ENCODE data around the gene HAO2. TPM values are rescaled to one million over a fixed set of nuclear protein-coding genes. Genes with fewer than 3 reads are reported as not detected.

HAO2 gene
- total and polyA plus RNA-seq, 2 donors (not counting 3 experiments of a cell fraction or from before 2014, with no cell fraction given): not detected

DNA sequence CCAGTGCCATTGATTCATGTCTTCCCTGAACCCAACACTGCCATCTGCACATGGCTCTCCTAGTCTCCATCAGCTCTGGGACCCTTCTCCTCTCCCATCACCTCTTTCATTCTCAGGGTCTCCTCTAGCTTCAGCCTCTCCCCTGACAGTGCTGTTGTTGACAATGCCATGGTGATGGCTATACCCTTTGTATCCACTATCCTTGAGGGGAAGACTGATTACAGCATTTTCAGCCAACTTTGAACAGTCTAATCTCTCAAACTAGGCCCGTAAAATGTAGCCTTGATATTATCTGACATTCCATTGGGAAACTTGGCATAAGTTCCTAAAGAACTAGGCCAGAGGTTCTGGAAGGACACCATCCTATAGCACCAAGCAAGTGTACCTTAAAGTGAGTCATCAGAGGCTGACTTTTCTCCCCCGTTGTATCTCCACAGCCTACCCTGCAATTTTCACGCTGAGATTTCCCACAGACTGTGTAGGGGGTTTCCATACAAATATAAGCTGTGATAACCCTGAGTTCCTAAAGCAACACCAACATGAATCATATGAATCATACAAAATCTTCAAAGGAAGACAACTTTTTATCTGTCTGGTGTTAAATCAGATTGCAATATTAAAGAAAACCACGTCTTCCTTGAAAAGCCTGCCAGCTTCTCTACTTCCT is 5.8 kb downstream of the HAO2 start:
- Histone ChIP-seq H3K4me1 (ENCODE audit: control insufficient read depth, extremely low read depth, insufficient read depth, low read length) (no peaks in the 10 kb centered on the region), H3K9me1 (replicated peaks; ENCODE audit: control insufficient read depth, extremely low read depth, insufficient read depth, low read length) (no peaks in the 10 kb centered on the region), H4K20me1 (replicated peaks; ENCODE audit: control insufficient read depth, extremely low read depth, insufficient read depth, low read length) (no peaks in the 10 kb centered on the region), H3K9ac (replicated peaks; ENCODE audit: extremely low read depth, insufficient read depth, low read length) (no peak overlapping the region), H3K4me3 (replicated peaks in 1 of 3; ENCODE audit: insufficient read depth in 1 of 3, low read depth in 1 of 3, low read length in 3 of 3) (no peak overlapping the region), H3K4me2 (ENCODE audit: insufficient read depth, low read length) (no peak overlapping the region), H3K9me3 (replicated peaks; ENCODE audit: control insufficient read depth, insufficient read depth, low read length) (no peaks in the 10 kb centered on the region), H2AFZ (ENCODE audit: low read depth, low read length) (no peak overlapping the region), H3K36me3 (ENCODE audit: control insufficient read depth in 2 of 2, extremely low read depth in 1 of 2, insufficient read depth in 2 of 2, low read length in 2 of 2) (no peaks in the 10 kb centered on the region), H3K27me3 (ENCODE audit: control insufficient read depth in 2 of 2, insufficient read depth in 2 of 2, low read length in 2 of 2) (peaks cover 3% of the 10 kb centered on the region in 2 experiments), H3K27ac (ENCODE audit: insufficient read depth, low read depth, low read length) (no peak overlapping the region), H3K79me2 (ENCODE audit: control insufficient read depth, insufficient read depth, low read length) (no peaks in the 10 kb centered on the region)
- ChIA-PET CTCF (interaction anchor here (1.8 kb wide), 1 partner anchor 99 kb away, joined by 6 read pairs; no protein-coding TSS in a partner anchor), POLR2A (no interaction called here)
- DNase-seq (ENCODE audit: low read depth, low spot score) (no peak), FAIRE-seq (no peak)
- TF ChIP-seq POLR2A (IDR thresholded peaks at IDR 0.05; ENCODE audit: low read depth, low read length): no peak
- no peak for TF ChIP-seq MYC (IDR thresholded peaks at IDR 0.05; ENCODE audit: low read depth, low read length)
- TF ChIP-seq GATA2 (IDR thresholded peaks at IDR 0.05; ENCODE audit: insufficient read depth, insufficient read length, low read depth, low read length): no peak
- no peak for TF ChIP-seq POLR2AphosphoS5 (IDR thresholded peaks at IDR 0.05; ENCODE audit: insufficient read depth, low read depth, low read length)
- no peak for TF ChIP-seq FOS (IDR thresholded peaks at IDR 0.05; ENCODE audit: borderline replicate concordance, insufficient read depth, low read length)
- TF ChIP-seq, protein P1, sequence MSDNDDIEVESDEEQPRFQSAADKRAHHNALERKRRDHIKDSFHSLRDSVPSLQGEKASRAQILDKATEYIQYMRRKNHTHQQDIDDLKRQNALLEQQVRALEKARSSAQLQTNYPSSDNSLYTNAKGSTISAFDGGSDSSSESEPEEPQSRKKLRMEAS (IDR thresholded peaks at IDR 0.05; ENCODE audit: insufficient read depth, insufficient read length): no peak
- TF ChIP-seq JUN (IDR thresholded peaks at IDR 0.05; ENCODE audit: borderline replicate concordance, insufficient read depth, insufficient read length, low read depth): no peak
- TF ChIP-seq, protein P2, sequence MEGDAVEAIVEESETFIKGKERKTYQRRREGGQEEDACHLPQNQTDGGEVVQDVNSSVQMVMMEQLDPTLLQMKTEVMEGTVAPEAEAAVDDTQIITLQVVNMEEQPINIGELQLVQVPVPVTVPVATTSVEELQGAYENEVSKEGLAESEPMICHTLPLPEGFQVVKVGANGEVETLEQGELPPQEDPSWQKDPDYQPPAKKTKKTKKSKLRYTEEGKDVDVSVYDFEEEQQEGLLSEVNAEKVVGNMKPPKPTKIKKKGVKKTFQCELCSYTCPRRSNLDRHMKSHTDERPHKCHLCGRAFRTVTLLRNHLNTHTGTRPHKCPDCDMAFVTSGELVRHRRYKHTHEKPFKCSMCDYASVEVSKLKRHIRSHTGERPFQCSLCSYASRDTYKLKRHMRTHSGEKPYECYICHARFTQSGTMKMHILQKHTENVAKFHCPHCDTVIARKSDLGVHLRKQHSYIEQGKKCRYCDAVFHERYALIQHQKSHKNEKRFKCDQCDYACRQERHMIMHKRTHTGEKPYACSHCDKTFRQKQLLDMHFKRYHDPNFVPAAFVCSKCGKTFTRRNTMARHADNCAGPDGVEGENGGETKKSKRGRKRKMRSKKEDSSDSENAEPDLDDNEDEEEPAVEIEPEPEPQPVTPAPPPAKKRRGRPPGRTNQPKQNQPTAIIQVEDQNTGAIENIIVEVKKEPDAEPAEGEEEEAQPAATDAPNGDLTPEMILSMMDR (IDR thresholded peaks at IDR 0.05; ENCODE audit: extremely low read depth in 1 of 2, insufficient read depth in 1 of 2, low read depth in 1 of 2, low read length in 2 of 2): no peak
- TF ChIP-seq EZH2 (IDR thresholded peaks at IDR 0.05; ENCODE audit: borderline replicate concordance, low read depth, low read length, severe bottlenecking): no peak
- dilution Hi-C loops (cut with MboI; ENCODE audit: extremely low pct_ligation_motif_present, low sequenced_read_pairs): no loop called here
- intact Hi-C loops (cut with micrococcal nuclease): no loop called here
- no TSS peak for BruUV-seq (replicated peaks)

All from endothelial cell of umbilical vein (primary cell).